ENCODE measurements around the gene LRP5. TPM values are rescaled to one million over a fixed set of nuclear protein-coding genes. Genes with fewer than 3 reads are reported as not detected.
"Not testable (repeated sequence)": the region's sequence is repeated elsewhere in the genome, so short reads cannot be mapped to it uniquely, and the experiment has no call there.

LRP5 gene
- total RNA-seq, 1 experiment from 2014 or later, result 14.2 TPM

DNA sequence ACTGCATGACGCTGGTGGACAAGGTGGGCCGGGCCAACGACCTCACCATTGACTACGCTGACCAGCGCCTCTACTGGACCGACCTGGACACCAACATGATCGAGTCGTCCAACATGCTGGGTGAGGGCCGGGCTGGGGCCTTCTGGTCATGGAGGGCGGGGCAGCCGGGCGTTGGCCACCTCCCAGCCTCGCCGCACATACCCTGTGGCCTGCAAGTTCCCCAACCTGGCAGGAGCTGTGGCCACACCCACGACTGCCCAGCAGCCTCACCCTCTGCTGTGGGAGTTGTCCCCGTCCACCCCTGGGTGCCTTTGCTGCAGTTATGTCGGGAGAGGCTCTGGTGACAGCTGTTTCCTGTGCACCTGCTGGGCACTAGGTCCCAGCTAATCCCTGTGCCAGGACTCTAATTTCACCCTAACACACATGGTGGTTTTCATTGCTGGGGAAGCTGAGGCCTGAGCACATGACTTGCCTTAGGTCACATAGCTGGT lies 99.2 kb downstream of the LRP5 start:
- no peak for DNase-seq (ENCODE audit: extremely low read depth, low read depth)

GRCh38 chr11:68412593-68413475 lies 100.4 kb downstream of the LRP5 start:
- no peak for DNase-seq (ENCODE audit: extremely low read depth, low read depth)

- DNase-seq (ENCODE audit: extremely low read depth, low read depth), result no peak
These were observed 101.2 kb downstream of the LRP5 start for GRCh38 chr11:68413591-68413999.

GRCh38 chr11:68414496-68415221 lies 102.3 kb downstream of the LRP5 start:
- no peak for DNase-seq (ENCODE audit: extremely low read depth, low read depth)

- no peak for DNase-seq (ENCODE audit: extremely low read depth, low read depth)
These were observed 103.7 kb downstream of the LRP5 start for GRCh38 chr11:68416070-68416578.

- no peak for DNase-seq (ENCODE audit: extremely low read depth, low read depth)
These were observed 106.3 kb downstream of the LRP5 start for GRCh38 chr11:68418648-68419047.

GRCh38 chr11:68420171-68420570 lies 107.8 kb downstream of the LRP5 start:
- no peak for DNase-seq (ENCODE audit: extremely low read depth, low read depth)

- DNase-seq (ENCODE audit: extremely low read depth, low read depth), result no peak
These were observed 111.1 kb downstream of the LRP5 start for GRCh38 chr11:68423481-68423880.

- no peak for DNase-seq (ENCODE audit: extremely low read depth, low read depth)
These were observed 111.8 kb downstream of the LRP5 start for GRCh38 chr11:68424101-68424632.

DNA sequence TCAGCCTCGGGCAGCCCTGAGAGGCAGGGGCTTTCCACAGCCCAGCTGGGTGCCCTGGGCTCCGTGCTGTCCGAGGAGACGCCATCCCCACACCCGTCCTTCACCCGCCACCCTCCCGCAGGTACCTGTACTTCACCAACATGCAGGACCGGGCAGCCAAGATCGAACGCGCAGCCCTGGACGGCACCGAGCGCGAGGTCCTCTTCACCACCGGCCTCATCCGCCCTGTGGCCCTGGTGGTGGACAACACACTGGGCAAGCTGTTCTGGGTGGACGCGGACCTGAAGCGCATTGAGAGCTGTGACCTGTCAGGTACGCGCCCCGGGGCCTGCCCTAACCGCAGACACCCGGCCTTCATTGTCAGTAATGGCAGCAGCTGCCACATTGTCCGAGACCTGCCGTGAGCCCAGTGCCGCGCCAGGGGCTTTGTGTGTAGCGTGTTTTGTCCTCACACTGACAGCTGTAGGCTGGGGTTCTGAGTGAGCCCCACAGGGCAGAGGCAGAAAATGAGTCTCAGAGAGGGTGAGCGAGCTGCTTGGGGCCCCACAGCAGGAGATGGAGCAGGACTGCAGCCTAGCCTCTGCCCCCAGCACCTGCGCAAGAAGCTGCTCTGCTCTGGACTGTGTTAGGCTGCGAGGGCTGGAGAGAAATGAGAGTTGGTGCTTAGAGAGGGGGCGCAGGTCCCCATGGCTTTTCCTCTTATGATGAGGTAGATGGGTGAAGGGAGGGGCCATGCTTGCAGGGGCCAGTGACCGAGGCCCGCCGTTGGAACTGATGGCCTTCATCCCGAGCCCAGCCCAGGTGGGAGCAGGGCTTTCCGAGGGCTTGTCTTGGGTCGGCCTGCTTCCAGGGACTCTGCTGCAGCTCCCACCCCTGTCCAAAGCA lies 112.8 kb downstream of the LRP5 start:
- DNase-seq (ENCODE audit: extremely low read depth, low read depth), result no peak

- no peak for DNase-seq (ENCODE audit: extremely low read depth, low read depth)
These were observed 113.5 kb downstream of the LRP5 start for GRCh38 chr11:68425866-68426380.

DNA sequence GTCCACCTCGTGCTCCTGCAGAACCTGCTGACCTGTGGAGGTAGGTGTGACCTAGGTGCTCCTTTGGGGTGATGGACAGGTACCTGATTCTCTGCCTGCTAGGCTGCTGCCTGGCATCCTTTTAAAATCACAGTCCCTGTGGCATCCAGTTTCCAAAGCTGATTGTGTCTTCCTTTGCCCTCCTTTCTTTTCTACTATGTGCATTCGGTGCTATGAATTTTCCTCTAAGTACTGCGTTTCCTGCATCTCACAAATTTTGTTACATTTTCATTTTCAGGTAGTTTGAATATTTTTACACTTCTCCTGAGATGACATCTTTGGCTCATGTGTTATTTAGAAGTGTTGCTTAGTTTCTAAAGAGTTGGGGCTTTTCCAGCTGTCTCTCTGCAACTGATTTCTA lies 117.3 kb downstream of the LRP5 start:
- DNase-seq (ENCODE audit: extremely low read depth, low read depth), result no peak

- no peak for DNase-seq (ENCODE audit: extremely low read depth, low read depth)
These were observed 118.0 kb downstream of the LRP5 start for GRCh38 chr11:68430384-68430783.

DNA sequence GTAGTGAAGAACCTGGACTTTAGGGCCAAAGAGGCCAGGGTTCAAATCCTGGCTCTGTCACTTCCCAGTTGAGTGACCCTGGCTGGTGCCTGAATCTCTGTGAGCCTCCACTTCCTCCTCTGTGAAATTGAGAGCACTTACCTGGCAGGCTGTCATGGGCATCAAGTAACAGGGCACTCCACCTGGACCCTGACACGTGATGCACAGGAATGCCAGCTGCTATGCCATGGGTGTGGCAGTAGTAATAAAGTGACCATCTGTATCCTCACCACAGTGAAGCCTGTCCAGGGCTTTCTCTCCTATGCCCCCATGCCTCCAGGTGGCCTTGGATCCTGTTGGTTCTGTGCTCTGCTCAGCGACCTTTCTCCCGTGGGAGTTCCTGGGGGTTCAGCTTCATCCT lies 118.4 kb downstream of the LRP5 start:
- DNase-seq (ENCODE audit: extremely low read depth, low read depth), result no peak

GRCh38 chr11:68431984-68432645 lies 119.7 kb downstream of the LRP5 start:
- DNase-seq (ENCODE audit: extremely low read depth, low read depth), result no peak

DNA sequence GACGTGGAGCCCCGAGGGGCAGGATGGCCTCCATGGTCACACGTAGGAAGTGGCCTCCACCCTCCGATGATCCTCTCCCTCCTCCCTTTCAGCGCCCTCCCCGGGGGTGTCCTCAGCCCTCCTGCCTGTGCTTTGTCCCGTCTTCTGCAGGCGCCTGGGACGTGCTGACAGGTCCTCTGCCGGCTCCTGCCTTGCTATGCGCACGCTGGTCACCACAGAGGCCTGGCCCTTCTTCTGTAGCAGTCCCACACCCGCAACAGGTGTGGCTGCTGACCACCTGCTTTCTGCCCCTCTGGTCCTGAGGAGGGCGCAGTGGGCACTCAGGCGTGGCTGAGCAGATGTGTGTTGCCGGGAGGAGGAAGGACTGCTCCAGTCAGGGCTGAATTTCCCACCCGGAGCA lies 120.5 kb downstream of the LRP5 start:
- no peak for DNase-seq (ENCODE audit: extremely low read depth, low read depth)

DNA sequence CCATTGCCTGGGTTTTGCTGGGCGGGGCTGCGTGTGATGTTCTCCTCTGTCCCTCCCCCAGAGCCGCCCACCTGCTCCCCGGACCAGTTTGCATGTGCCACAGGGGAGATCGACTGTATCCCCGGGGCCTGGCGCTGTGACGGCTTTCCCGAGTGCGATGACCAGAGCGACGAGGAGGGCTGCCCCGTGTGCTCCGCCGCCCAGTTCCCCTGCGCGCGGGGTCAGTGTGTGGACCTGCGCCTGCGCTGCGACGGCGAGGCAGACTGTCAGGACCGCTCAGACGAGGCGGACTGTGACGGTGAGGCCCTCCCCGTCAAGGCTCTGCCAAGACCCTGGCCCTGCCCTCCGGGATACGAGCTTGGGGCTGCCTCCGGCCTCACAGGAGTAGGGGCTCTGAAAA lies 121.2 kb downstream of the LRP5 start:
- DNase-seq (ENCODE audit: extremely low read depth, low read depth), result no peak

DNA sequence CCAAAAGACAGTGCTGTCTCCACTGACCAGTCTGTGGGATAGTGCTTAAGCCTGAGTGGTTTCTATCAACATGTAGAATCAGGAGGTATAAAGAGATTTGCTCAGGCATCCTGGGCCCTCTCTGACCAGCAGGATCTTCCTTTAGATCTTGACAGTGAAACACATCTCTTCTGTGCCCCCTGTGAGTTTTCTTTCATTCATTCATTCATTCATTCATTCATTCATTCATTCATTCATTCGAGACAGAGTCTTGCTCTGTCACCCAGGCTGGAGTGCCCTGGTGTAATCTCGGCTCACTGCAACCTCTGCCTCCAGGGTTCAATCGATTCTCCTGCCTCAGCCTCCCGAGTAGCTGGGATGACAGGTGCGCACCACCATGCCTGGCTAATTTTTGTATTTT lies 121.8 kb downstream of the LRP5 start:
- not testable (repeated sequence) for DNase-seq (ENCODE audit: extremely low read depth, low read depth)

- no peak for DNase-seq (ENCODE audit: extremely low read depth, low read depth)
These were observed 123.9 kb downstream of the LRP5 start for GRCh38 chr11:68436162-68436888.

Data from NCI-H460 (cell line).